ENCODE data around the gene DDX47.
"Not testable (repeated sequence)": the region's sequence is repeated elsewhere in the genome, so short reads cannot be mapped to it uniquely, and the experiment has no call there.

DDX47 gene

DNA sequence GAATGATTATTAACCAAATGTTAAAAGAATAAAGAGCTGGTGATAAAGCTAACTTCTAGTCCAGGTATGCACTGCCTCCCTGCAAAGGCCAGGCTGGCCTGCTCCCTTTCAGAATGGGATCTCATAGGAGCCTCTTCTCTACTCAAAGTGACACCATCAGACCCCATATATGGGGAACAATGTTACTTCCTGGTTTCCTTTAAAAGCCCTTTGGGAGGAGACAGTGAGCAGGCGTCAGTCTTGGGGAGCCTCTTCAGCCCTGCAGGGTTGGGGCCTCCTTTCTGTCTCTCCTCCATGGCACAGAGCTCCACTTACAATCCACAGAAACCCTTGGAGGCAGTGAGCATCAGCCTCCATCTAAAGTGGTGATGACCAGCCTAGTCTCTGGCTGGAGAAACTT lies 60.9 kb downstream of the DDX47 start:
- no peaks in the 10 kb centered on the region for H3K9me3 ChIP-seq (ENCODE audit: low read length)
- peaks cover 4% of the 10 kb centered on the region for H3K4me1 ChIP-seq (ENCODE audit: insufficient read depth, low read length)
- H3K27me3 ChIP-seq (ENCODE audit: insufficient read depth, low read length), result no peaks in the 10 kb centered on the region
- H3K36me3 ChIP-seq (ENCODE audit: insufficient read depth, low read length), result no peaks in the 10 kb centered on the region
- no peak overlapping the region for H2AFZ ChIP-seq (ENCODE audit: low read depth, low read length)
- H3K4me3 ChIP-seq (ENCODE audit: low read length), result no peak overlapping the region

DNA sequence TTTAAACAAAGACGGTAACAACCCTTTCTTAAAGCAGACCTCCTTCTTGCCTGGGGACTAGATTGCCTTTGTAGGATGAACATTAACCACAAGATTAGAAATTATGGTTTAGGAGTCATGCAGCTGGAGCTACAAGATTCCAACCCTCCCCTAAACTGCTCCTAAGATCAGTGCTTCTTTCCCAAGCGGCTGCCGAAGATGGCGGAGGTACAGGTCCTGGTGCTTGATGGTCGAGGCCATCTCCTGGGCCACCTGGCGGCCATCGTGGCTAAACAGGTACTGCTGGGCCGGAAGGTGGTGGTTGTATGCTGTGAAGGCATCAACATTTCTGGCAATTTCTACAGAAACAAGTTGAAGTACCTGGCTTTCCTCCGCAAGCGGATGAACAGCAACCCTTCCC lies 62.2 kb downstream of the DDX47 start:
- not testable (repeated sequence) for H3K36me3 ChIP-seq (ENCODE audit: insufficient read depth, low read length); H3K4me3 ChIP-seq (ENCODE audit: low read length); H3K9me3 ChIP-seq (ENCODE audit: low read length); H2AFZ ChIP-seq (ENCODE audit: low read depth, low read length); H3K4me1 ChIP-seq (ENCODE audit: insufficient read depth, low read length); H3K27me3 ChIP-seq (ENCODE audit: insufficient read depth, low read length)

GRCh38 chr12:12877153-12877768 lies 64.1 kb downstream of the DDX47 start:
- Histone ChIP-seq H3K4me3 (ENCODE audit: low read length) (no peak overlapping the region), H2AFZ (ENCODE audit: low read depth, low read length) (no peak overlapping the region), H3K27me3 (ENCODE audit: insufficient read depth, low read length) (no peaks in the 10 kb centered on the region), H3K4me1 (ENCODE audit: insufficient read depth, low read length) (peaks cover 4% of the 10 kb centered on the region), H3K9me3 (ENCODE audit: low read length) (no peaks in the 10 kb centered on the region), H3K36me3 (ENCODE audit: insufficient read depth, low read length) (no peaks in the 10 kb centered on the region)

DNA sequence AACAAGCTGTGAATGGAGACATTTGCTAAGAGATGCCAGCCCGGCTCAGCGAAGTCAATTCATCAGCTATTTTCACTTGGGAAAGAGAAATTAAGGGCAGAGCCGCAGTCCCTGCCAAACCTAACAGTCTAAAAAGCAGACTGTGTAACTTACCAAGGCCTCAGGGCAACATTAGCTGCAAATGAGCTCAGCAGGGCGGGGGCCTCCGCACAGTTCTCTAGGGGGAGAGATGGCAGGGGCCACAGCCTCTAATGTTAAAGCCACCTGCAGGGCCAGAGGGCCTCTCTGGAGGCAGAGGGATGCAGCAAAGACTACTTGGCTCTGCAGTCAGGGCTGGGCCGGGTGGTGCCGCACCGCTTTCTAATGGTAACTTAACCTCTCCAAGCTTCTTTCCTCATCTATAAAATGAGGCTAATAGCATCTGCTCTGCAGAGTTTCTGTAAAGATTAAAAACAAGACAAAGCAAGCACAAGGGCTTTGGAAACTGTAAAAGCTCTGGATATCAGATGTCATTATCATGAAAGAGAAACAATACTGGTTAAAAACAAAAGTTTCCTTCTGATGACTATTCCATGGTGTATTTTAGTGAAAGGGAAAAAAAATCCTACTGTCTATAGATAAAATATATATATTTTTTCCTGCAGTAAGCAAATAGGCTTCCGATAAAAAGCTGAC lies 64.8 kb downstream of the DDX47 start:
- Histone ChIP-seq H3K27me3 (ENCODE audit: insufficient read depth, low read length) (no peaks in the 10 kb centered on the region), H3K4me3 (ENCODE audit: low read length) (no peak overlapping the region), H3K9me3 (ENCODE audit: low read length) (no peaks in the 10 kb centered on the region), H2AFZ (ENCODE audit: low read depth, low read length) (no peak overlapping the region), H3K4me1 (ENCODE audit: insufficient read depth, low read length) (peaks cover 4% of the 10 kb centered on the region), H3K36me3 (ENCODE audit: insufficient read depth, low read length) (no peaks in the 10 kb centered on the region)

Measured in neuron (in vitro differentiated cells).